ENCODE measurements around the gene DCUN1D2.

- TF ChIP-seq CTCF (IDR thresholded peaks at IDR 0.05 in 8 of 11, conservative IDR thresholded peaks at IDR 0.05 in 3 of 11): no peak
- no peak for TF ChIP-seq POLR2A (IDR thresholded peaks at IDR 0.05)
Measured at GRCh38 chr13:113528813-113529180, 38.3 kb upstream of the DCUN1D2 start.

Data from spleen (tissue), 7 donors.